ENCODE results near the gene ARID3A. TPM values are rescaled to one million over a fixed set of nuclear protein-coding genes. Genes with fewer than 3 reads are reported as not detected.
A peak's percentile ranks its signal among the peaks of the same experiment; 100 is the strongest.

ARID3A gene
- total RNA-seq, 3 donors from 2014 or later (not counting 1 experiment from before 2014, with no cell fraction given), result 15.9 to 24.6 (median 24.2) TPM

- H3K36me3 Mint-ChIP-seq, result no peaks in the 10 kb centered on the region
- no peaks in the 10 kb centered on the region for H3K27me3 Mint-ChIP-seq (ENCODE audit: low read depth in 2 of 2)
- Histone ChIP-seq H3K4me1 (ENCODE audit: control insufficient read depth, insufficient read depth, low read length) (peaks cover 46% of the 10 kb centered on the region), H3K4me3 (ENCODE audit: low read length) (peak overlapping the region; percentile 61), H3K9me3 (ENCODE audit: control insufficient read depth, insufficient read depth, low read length) (no peaks in the 10 kb centered on the region), H3K27me3 (ENCODE audit: control insufficient read depth, insufficient read depth, low read length) (no peaks in the 10 kb centered on the region), H3K27ac (ENCODE audit: low read length) (peak overlapping the region; percentile 98), H3K36me3 (ENCODE audit: control insufficient read depth, insufficient read depth, low read length) (peaks cover 20% of the 10 kb centered on the region)
- H3K27ac Mint-ChIP-seq, result peak overlapping the region; percentile 99
- peak overlapping the region; percentile 86 for H3K4me3 Mint-ChIP-seq
- TF ChIP-seq, protein P1, sequence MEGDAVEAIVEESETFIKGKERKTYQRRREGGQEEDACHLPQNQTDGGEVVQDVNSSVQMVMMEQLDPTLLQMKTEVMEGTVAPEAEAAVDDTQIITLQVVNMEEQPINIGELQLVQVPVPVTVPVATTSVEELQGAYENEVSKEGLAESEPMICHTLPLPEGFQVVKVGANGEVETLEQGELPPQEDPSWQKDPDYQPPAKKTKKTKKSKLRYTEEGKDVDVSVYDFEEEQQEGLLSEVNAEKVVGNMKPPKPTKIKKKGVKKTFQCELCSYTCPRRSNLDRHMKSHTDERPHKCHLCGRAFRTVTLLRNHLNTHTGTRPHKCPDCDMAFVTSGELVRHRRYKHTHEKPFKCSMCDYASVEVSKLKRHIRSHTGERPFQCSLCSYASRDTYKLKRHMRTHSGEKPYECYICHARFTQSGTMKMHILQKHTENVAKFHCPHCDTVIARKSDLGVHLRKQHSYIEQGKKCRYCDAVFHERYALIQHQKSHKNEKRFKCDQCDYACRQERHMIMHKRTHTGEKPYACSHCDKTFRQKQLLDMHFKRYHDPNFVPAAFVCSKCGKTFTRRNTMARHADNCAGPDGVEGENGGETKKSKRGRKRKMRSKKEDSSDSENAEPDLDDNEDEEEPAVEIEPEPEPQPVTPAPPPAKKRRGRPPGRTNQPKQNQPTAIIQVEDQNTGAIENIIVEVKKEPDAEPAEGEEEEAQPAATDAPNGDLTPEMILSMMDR (IDR thresholded peaks at IDR 0.05), result no peak
- H3K9me3 Mint-ChIP-seq, result no peaks in the 10 kb centered on the region
- ATAC-seq (no peak), DNase-seq (peak in 1 of 2 donors; percentile 26)
- WGBS (ENCODE audit: insufficient coverage), result 4% methylated on average over 26 of the region's 27 CpGs
- intact Hi-C loops (cut with micrococcal nuclease), result no loop called here
- H3K4me1 Mint-ChIP-seq, result peaks cover 9 to 30% of the 10 kb centered on the region in 2 donors
These were observed 33.5 kb upstream of the ARID3A start for GRCh38 chr19:892243-892893.

GRCh38 chr19:892894-893689 lies 32.7 kb upstream of the ARID3A start, which contains the start of the genes MED16 and RNU6-9:
MED16 (minus strand) TSS chr19:893187; CDS start chr19:891131, 2,056 bp downstream.
RNU6-9 (plus strand) TSS chr19:893484.
- Mint-ChIP-seq H3K4me3 (peak within 1 kb of the TSS; percentile 97), H3K36me3 (no peaks in the 10 kb centered on the region), H3K27ac (peak within 1 kb of the TSS; percentile 99), H3K4me1 (peaks cover 9 to 30% of the 10 kb centered on the region in 2 donors), H3K9me3 (no peaks in the 10 kb centered on the region), H3K27me3 (ENCODE audit: low read depth in 2 of 2) (no peaks in the 10 kb centered on the region)
- peak; percentile 88 to 97 for DNase-seq
- WGBS (ENCODE audit: insufficient coverage), result 1% methylated on average over 67 of the region's 69 CpGs
- intact Hi-C loops (cut with micrococcal nuclease), result loop anchor here (1.0 kb wide), 1 partner anchor 16 kb away; no protein-coding TSS in a partner anchor
- H3K27me3 ChIP-seq (ENCODE audit: control insufficient read depth, insufficient read depth, low read length), result no peaks in the 10 kb centered on the region
- ATAC-seq, result peak; percentile 97 to 98 (median 98)
- H3K4me1 ChIP-seq (ENCODE audit: control insufficient read depth, insufficient read depth, low read length), result peaks cover 39% of the 10 kb centered on the region
- TF ChIP-seq, protein P1 (IDR thresholded peaks at IDR 0.05), result no peak
- peaks cover 20% of the 10 kb centered on the region for H3K36me3 ChIP-seq (ENCODE audit: control insufficient read depth, insufficient read depth, low read length)
- no peaks in the 10 kb centered on the region for H3K9me3 ChIP-seq (ENCODE audit: control insufficient read depth, insufficient read depth, low read length)
- H3K27ac ChIP-seq (ENCODE audit: low read length), result peak within 1 kb of the TSS; percentile 98
- H3K4me3 ChIP-seq (ENCODE audit: low read length), result peak within 1 kb of the TSS; percentile 61

GRCh38 chr19:896434-896833 lies 29.4 kb upstream of the ARID3A start:
- Mint-ChIP-seq H3K27ac (peak overlapping the region in 1 of 2 donors; percentile 42), H3K36me3 (no peaks in the 10 kb centered on the region), H3K9me3 (no peaks in the 10 kb centered on the region), H3K27me3 (ENCODE audit: low read depth in 2 of 2) (no peaks in the 10 kb centered on the region), H3K4me1 (peaks cover 9 to 27% of the 10 kb centered on the region in 2 donors), H3K4me3 (no peak overlapping the region)
- DNase-seq (no peak), ATAC-seq (no peak)
- Histone ChIP-seq H3K27ac (ENCODE audit: low read length) (no peak overlapping the region), H3K9me3 (ENCODE audit: control insufficient read depth, insufficient read depth, low read length) (no peaks in the 10 kb centered on the region), H3K27me3 (ENCODE audit: control insufficient read depth, insufficient read depth, low read length) (no peaks in the 10 kb centered on the region), H3K36me3 (ENCODE audit: control insufficient read depth, insufficient read depth, low read length) (peaks cover 23% of the 10 kb centered on the region), H3K4me3 (ENCODE audit: low read length) (no peak overlapping the region), H3K4me1 (ENCODE audit: control insufficient read depth, insufficient read depth, low read length) (peaks cover 23% of the 10 kb centered on the region)
- intact Hi-C loops (cut with micrococcal nuclease), result no loop called here
- 93% methylated on average over 10 of the region's 10 CpGs for WGBS (ENCODE audit: insufficient coverage)
- TF ChIP-seq, protein P1 (IDR thresholded peaks at IDR 0.05), result no peak
